Cardiac fibroblast (primary cell): ENCODE results near the gene VPS41.

ENCODE experiments used
- DNase-seq, 2 donors: peaks; one replicate each; pipeline versions ENCODE4 v3.0.0 to v3.0.0-alpha.2; 2010; ENCODE audit warnings: low read depth in 2 of 2
- H3K4me3 ChIP-seq, 2 donors: replicated peaks in 1 of 2; 1 replicate in 1 of 2; 2 replicates in 1 of 2; pipeline ENCODE4 v1.5.1; 2011; ENCODE audit warnings: low read depth in 2 of 2, low read length in 2 of 2, mild to moderate bottlenecking in 2 of 2, moderate library complexity in 1 of 2
- CTCF ChIP-seq: IDR thresholded peaks from one replicate; pipeline ENCODE4 v1.5.1; 2011; ENCODE audit warnings: low read depth, mild to moderate bottlenecking, low read length, inconsistent platforms

Gene VPS41

GRCh38 chr7:38704751-38705150 lies 204.2 kb downstream of the VPS41 start:
- no peak for TF ChIP-seq CTCF
- DNase-seq, result peak; percentile 17 to 42
- H3K4me3 ChIP-seq, result no peak overlapping the region

- no peak overlapping the region for H3K4me3 ChIP-seq
- no peak for TF ChIP-seq CTCF
- DNase-seq, result peak; percentile 13 to 18
Observed at GRCh38 chr7:38704041-38704547, 204.9 kb downstream of the VPS41 start.

GRCh38 chr7:38703093-38703492 lies 205.9 kb downstream of the VPS41 start:
- H3K4me3 ChIP-seq, result no peak overlapping the region
- TF ChIP-seq CTCF, result no peak
- DNase-seq, result peak in 1 of 2 donors; percentile 13

GRCh38 chr7:38702002-38702535 lies 206.9 kb downstream of the VPS41 start:
- no peak for DNase-seq
- no peak overlapping the region for H3K4me3 ChIP-seq
- TF ChIP-seq CTCF, result no peak

- H3K4me3 ChIP-seq, result no peak overlapping the region
- TF ChIP-seq CTCF, result no peak
- peak in 1 of 2 donors; percentile 30 for DNase-seq
Observed at GRCh38 chr7:38700116-38700515, 208.9 kb downstream of the VPS41 start.

- no peak overlapping the region for H3K4me3 ChIP-seq
- DNase-seq, result peak; percentile 62 to 66
- no peak for TF ChIP-seq CTCF
Observed at GRCh38 chr7:38699471-38699870, 209.5 kb downstream of the VPS41 start.

- no peak overlapping the region for H3K4me3 ChIP-seq
- TF ChIP-seq CTCF, result no peak
- no peak for DNase-seq
Observed at GRCh38 chr7:38694326-38694725, 214.7 kb downstream of the VPS41 start.
